ENCODE measurements around the gene XPO5.

- TF ChIP-seq POLR2A (IDR thresholded peaks at IDR 0.05) (no peak), CTCF (IDR thresholded peaks at IDR 0.05) (no peak)
Observed at GRCh38 chr6:43495409-43495941, 80.4 kb downstream of the XPO5 start.
